Adrenal gland (tissue), 12 donors: ENCODE data around the gene GRIA4. TPM values are rescaled to one million over a fixed set of nuclear protein-coding genes. Genes with fewer than 3 reads are reported as not detected.

Experiments used
- DNase-seq, 7 donors: peaks; one replicate each; pipeline ENCODE4 v3.0.0-alpha.2; 2019 to 2020
- H3K27ac ChIP-seq, 5 donors: fragments of 200-600 bp; sonication (generic) in 4 of 5; 1 replicate in 3 of 5; 2 replicates in 2 of 5; pipeline versions ENCODE4 v1.5.1 to v1.8.0; 2016 to 2020; ENCODE audit warnings: mild to moderate bottlenecking in 1 of 5
- H3K27me3 ChIP-seq: fragments of 200-600 bp; 2 replicates; pipeline ENCODE4 v1.8.0; 2021
- H3K36me3 ChIP-seq, 2 donors: fragments of 200-600 bp; replicated peaks in 1 of 2; 1 replicate in 1 of 2; 2 replicates in 1 of 2; pipeline versions ENCODE4 v1.5.1 to v1.8.0; 2018 to 2022
- H3K4me1 ChIP-seq, 2 donors: fragments of 200-600 bp; replicated peaks in 1 of 2; 1 replicate in 1 of 2; 2 replicates in 1 of 2; pipeline versions ENCODE4 v1.5.1 to v1.8.0; 2018 to 2021
- H3K4me3 ChIP-seq, 4 donors: fragments of 200-600 bp; sonication (generic) in 3 of 4; one replicate each; pipeline ENCODE4 v1.5.1; 2016 to 2018
- H3K9me3 ChIP-seq, 3 donors: fragments of 200-600 bp; sonication (generic) in 1 of 3; replicated peaks in 1 of 3; 1 replicate in 2 of 3; 2 replicates in 1 of 3; pipeline versions ENCODE4 v1.5.1 to v1.8.0; 2016 to 2021
- POLR2A ChIP-seq, 2 donors: fragments of 450-650 bp; IDR thresholded peaks; one replicate each; pipeline ENCODE4 v1.6.1; 2017; ENCODE audit warnings: antibody characterized with exemption in 2 of 2, mild to moderate bottlenecking in 2 of 2, moderate library complexity in 1 of 2
- WGBS, 4 donors: extraction: QIAGEN DNeasy Blood & Tissue Kit in 2 of 4; methylation state at CpG; one replicate each; pipeline versions ENCODE4 v1.1.5 to v1.1.7; 2013 to 2017; 5-methylcytosine and 5-hydroxymethylcytosine counted together
- intact Hi-C, 2 donors: fragments of 100-400 bp; cut with DNase I; formaldehyde crosslinking; loops; one replicate each; pipeline versions ENCODE4 v1.14.1 to v1.15.0; 2022 to 2023
- polyA plus RNA-seq, 3 donors: library from polyadenylated mRNA; stranded (reverse); fragments of 200-250 nt in 2 of 3; fragments of 350-450 nt in 1 of 3; fragmentation: Illumina TruSeq in 1 of 3; extraction: RNeasy Lipid Tissue Mini Kit (QIAGEN cat#74804) in 1 of 3; gene quantifications; one replicate each; pipeline ENCODE4 v1.2.3, GENCODE V29; 2013 to 2014
- total RNA-seq, 9 donors: library from RNA; depleted of rRNA in 4 of 9; stranded (reverse); fragments of >200 nt in 4 of 9; fragments of 120-200 nt in 1 of 9; fragmentation: NEBNext Ultra II Directional in 1 of 9; extraction: Animal tissue kit (Norgen Biotek cat#: 25700) in 1 of 9; gene quantifications; one replicate each; pipeline versions ENCODE4 v1.1.0 to v1.2.4, GENCODE V29; 2013 to 2023
- TF ChIP-seq, protein P1 (sequence below), 6 experiments: fragments of 450-650 bp in 4 of 6; fragments of 200-600 bp in 2 of 6; sonication (generic) in 1 of 6; IDR thresholded peaks; 1 replicate in 5 of 6; 2 replicates in 1 of 6; pipeline versions ENCODE4 v1.5.1 to v1.8.0; 2016 to 2021; ENCODE audit warnings: antibody characterized with exemption in 6 of 6, mild to moderate bottlenecking in 2 of 6, moderate library complexity in 1 of 6
- donor health status: healthy with polysubstance abuse.
- donor health status: Bipolar disorder and iron deficiency.
- donor health status: DM: yes; HTN: yes; CAD: no.
- donor health status: DM: no; HTN: no; CAD: no.
- donor health status: DM: no; HTN: no; CAD: no.
- donor health status: DM: yes; HTN: yes; CAD: no.

Gene GRIA4
- total and polyA plus RNA-seq, 12 donors: 0.16 to 6.2 (median 2.0) TPM; not detected in 3

DNA sequence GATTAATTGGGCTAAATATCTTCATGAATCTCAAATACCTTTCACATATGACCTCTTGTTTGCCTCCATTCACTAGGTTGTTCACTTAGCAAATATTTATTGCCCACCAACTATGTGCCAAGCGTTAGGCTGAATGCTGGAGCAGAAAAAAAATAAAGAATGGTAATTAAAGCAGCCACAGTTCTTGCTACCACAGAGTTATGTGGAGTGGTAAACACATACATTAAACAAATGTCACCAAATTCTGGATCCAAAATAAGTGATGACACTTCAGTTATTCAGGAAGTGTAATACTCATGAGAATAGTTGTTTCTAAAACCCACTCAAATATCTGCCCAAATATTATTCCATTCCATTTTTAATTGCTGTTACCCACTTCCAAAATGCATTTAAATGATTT is 128.4 kb downstream of the GRIA4 start:
- DNase-seq: no peak
- Histone ChIP-seq H3K4me1 (no peaks in the 10 kb centered on the region), H3K27ac (no peak overlapping the region), H3K4me3 (no peak overlapping the region), H3K36me3 (no peaks in the 10 kb centered on the region), H3K9me3 (no peaks in the 10 kb centered on the region), H3K27me3 (no peaks in the 10 kb centered on the region)
- WGBS, 4 donors: 79 to 93% (median 82%) methylated on average over 1 of the region's 1 CpG
- intact Hi-C loops: no loop called here
- TF ChIP-seq POLR2A (IDR thresholded peaks at IDR 0.05): no peak
- TF ChIP-seq, protein P1, sequence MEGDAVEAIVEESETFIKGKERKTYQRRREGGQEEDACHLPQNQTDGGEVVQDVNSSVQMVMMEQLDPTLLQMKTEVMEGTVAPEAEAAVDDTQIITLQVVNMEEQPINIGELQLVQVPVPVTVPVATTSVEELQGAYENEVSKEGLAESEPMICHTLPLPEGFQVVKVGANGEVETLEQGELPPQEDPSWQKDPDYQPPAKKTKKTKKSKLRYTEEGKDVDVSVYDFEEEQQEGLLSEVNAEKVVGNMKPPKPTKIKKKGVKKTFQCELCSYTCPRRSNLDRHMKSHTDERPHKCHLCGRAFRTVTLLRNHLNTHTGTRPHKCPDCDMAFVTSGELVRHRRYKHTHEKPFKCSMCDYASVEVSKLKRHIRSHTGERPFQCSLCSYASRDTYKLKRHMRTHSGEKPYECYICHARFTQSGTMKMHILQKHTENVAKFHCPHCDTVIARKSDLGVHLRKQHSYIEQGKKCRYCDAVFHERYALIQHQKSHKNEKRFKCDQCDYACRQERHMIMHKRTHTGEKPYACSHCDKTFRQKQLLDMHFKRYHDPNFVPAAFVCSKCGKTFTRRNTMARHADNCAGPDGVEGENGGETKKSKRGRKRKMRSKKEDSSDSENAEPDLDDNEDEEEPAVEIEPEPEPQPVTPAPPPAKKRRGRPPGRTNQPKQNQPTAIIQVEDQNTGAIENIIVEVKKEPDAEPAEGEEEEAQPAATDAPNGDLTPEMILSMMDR (IDR thresholded peaks at IDR 0.05): no peak

DNA sequence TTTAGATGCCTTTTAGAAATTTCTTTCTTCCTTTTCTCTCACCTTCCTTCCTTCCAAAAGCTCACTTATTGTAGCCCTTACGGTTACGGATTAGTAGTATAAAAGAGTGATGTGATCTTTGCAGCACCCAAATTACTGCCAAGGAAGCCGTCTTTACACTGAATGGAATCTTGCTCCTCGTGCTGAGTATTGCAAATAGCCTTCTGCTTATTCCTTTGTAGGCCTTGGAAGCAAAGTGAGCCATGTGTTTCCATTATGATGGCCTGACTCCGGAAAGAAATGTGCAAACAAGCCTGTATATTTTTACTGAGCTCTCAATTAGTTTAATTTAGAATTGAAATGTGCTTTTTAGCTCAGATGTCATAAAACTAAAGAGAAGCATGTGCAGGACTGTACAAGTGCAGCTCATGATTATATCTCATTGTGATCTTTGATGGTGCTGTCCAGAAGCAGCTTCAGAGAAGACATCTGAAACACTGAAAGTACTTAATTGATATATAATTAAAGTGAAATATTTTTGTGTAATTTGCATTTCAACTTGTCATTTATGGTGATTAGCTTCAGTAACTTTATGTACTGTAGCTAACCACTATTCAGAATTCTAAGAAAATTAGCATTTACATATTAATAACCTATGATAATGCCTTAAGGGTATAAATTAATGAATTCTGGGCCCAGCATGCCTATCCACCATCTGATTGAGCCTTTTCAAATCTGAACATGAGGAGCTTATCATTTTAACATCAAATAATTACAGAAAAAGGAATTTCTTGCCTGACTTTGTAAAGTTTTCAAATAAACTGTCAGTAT is 129.3 kb downstream of the GRIA4 start:
- WGBS, 4 donors: 80 to 87% (median 83%) methylated on average over 5 of the region's 5 CpGs
- no peak overlapping the region for H3K4me3 ChIP-seq
- DNase-seq: no peak
- no peaks in the 10 kb centered on the region for H3K9me3 ChIP-seq
- no peaks in the 10 kb centered on the region for H3K4me1 ChIP-seq
- intact Hi-C loops: no loop called here
- TF ChIP-seq, protein P1 (IDR thresholded peaks at IDR 0.05): no peak
- TF ChIP-seq POLR2A (IDR thresholded peaks at IDR 0.05): no peak
- H3K27me3 ChIP-seq: no peaks in the 10 kb centered on the region
- no peaks in the 10 kb centered on the region for H3K36me3 ChIP-seq
- no peak overlapping the region for H3K27ac ChIP-seq

DNA sequence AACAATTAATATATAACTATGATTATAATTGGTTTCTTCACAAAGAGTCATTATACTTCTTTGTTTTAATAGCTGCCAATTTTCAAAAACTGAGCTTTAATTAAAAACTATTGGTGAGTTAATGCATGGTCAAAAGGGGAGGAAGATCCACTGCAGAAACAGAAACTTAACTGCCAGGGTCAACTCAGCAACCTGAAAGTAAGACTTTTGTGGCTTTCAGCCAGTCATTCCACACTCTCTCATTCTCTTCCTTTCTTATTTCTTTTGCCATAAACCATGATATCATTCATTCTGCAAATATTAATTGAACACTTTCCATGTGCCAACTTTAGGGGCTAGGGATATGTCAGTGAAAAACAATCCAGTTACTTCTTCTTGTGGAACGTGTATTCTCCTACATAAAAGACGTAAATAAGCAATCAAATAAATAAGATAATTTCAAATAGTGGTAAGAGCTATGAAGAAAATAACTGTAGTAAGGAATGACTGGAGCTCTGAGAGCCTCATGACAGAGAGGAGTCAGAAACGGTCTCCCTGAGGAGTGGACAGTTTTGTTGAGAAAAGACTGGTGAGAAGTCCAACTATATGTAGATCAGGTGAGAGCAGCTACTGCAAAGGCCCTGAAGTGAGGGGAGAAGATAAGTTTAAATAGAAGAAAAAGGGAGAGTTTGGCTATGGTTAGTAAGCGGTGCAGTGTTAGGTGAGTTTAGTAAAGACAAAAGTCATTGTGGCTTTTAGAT is 130.5 kb downstream of the GRIA4 start:
- H3K9me3 ChIP-seq: no peaks in the 10 kb centered on the region
- no peak overlapping the region for H3K27ac ChIP-seq
- 81 to 86% (median 83%) methylated on average over 4 of the region's 4 CpGs for WGBS, 4 donors
- DNase-seq: no peak
- TF ChIP-seq, protein P1 (IDR thresholded peaks at IDR 0.05): no peak
- no peak for TF ChIP-seq POLR2A (IDR thresholded peaks at IDR 0.05)
- no peaks in the 10 kb centered on the region for H3K4me1 ChIP-seq
- H3K27me3 ChIP-seq: no peaks in the 10 kb centered on the region
- no peaks in the 10 kb centered on the region for H3K36me3 ChIP-seq
- intact Hi-C loops: no loop called here
- H3K4me3 ChIP-seq: no peak overlapping the region

DNA sequence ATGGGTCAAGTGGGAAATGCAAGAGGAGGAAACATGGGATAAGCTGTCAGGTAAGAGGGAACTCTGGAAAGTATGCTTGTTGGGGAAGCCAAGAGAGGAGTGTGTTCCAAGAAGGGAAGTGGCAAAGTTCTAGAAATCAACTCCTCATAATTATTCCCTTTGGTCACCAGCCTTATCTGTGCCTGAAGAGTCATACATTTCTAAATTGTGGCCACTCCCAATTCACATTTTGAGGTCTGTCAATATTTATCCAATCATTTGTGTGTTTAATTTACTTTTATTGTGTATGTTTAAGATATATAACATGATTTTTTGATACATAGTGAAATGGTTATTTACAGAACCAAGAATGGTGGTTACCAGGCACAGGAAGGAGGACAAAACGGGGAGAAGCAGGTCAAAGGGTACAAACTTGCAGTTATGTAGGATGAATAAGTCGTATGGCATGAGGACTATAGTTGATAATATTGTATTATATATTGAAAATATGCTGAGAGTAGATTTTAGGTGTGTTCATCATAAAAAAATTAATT is 131.7 kb downstream of the GRIA4 start:
- DNase-seq: no peak
- H3K4me1 ChIP-seq: no peaks in the 10 kb centered on the region
- TF ChIP-seq, protein P1 (IDR thresholded peaks at IDR 0.05): no peak
- no peak for TF ChIP-seq POLR2A (IDR thresholded peaks at IDR 0.05)
- no peak overlapping the region for H3K4me3 ChIP-seq
- WGBS, 4 donors: 77 to 80% (median 80%) methylated on average over 2 of the region's 2 CpGs
- intact Hi-C loops: no loop called here
- no peaks in the 10 kb centered on the region for H3K9me3 ChIP-seq
- H3K27ac ChIP-seq: no peak overlapping the region
- H3K36me3 ChIP-seq: no peaks in the 10 kb centered on the region
- no peaks in the 10 kb centered on the region for H3K27me3 ChIP-seq
